Left ventricle myocardium inferior (tissue), 1 donor: Measurements from ENCODE around the gene ZGPAT. TPM values are rescaled to one million over a fixed set of nuclear protein-coding genes. Genes with fewer than 3 reads are reported as not detected.

Source experiments
- DNase-seq: peaks from one replicate; pipeline ENCODE4 v3.0.0-alpha.2; 2020
- H3K27ac ChIP-seq: fragments of 200-600 bp; replicated peaks from 2 replicates; pipeline ENCODE4 v1.8.0; 2021
- H3K27me3 ChIP-seq: fragments of 200-600 bp; 2 replicates; pipeline ENCODE4 v1.8.0; 2021; ENCODE audit warnings: low read depth
- H3K36me3 ChIP-seq: fragments of 200-600 bp; 2 replicates; pipeline ENCODE4 v1.8.0; 2021
- H3K4me1 ChIP-seq: fragments of 200-600 bp; 2 replicates; pipeline ENCODE4 v1.8.0; 2021
- H3K4me3 ChIP-seq: fragments of 200-600 bp; 2 replicates; pipeline ENCODE4 v1.8.0; 2021; ENCODE audit warnings: mild to moderate bottlenecking, moderate library complexity
- H3K9me3 ChIP-seq: fragments of 200-600 bp; replicated peaks from 2 replicates; pipeline ENCODE4 v1.8.0; 2021
- CTCF ChIP-seq: fragments of 200-600 bp; IDR thresholded peaks from 2 replicates; pipeline ENCODE4 v1.8.0; 2021; ENCODE audit warnings: antibody characterized with exemption, mild to moderate bottlenecking, borderline replicate concordance
- intact Hi-C: fragments of 100-400 bp; cut with micrococcal nuclease; formaldehyde crosslinking; loops from one replicate; pipeline ENCODE4 v1.11.0; 2022
- total RNA-seq: library from RNA; stranded (reverse); fragmentation: NEBNext Ultra II Directional; extraction: Animal tissue kit (Norgen Biotek cat#: 25700); gene quantifications from one replicate; pipeline ENCODE4 v1.2.1, GENCODE V29; 2021
- donor health status: DM: no; HTN: yes; CAD: no; lungs with severe emphysema.

ZGPAT gene
- total RNA-seq, 1 donor from 2014 or later, result 15.8 TPM

GRCh38 chr20:63680857-63681608 lies 26.8 kb upstream of the ZGPAT start:
- Histone ChIP-seq H3K36me3 (peaks cover 27% of the 10 kb centered on the region), H3K27ac (peak overlapping the region; percentile 90), H3K9me3 (no peaks in the 10 kb centered on the region), H3K27me3 (no peaks in the 10 kb centered on the region), H3K4me3 (no peak overlapping the region), H3K4me1 (peaks cover 42% of the 10 kb centered on the region)
- DNase-seq, result no peak
- no peak for TF ChIP-seq CTCF
- intact Hi-C loops, result no loop called here

GRCh38 chr20:63681609-63682142 lies 26.2 kb upstream of the ZGPAT start:
- peaks cover 49% of the 10 kb centered on the region for H3K4me1 ChIP-seq
- intact Hi-C loops, result no loop called here

GRCh38 chr20:63682384-63683139 lies 25.3 kb upstream of the ZGPAT start:
- peak overlapping the region; percentile 90 for H3K27ac ChIP-seq
- H3K4me3 ChIP-seq, result no peak overlapping the region
- no peaks in the 10 kb centered on the region for H3K9me3 ChIP-seq
- peaks cover 14% of the 10 kb centered on the region for H3K36me3 ChIP-seq
- peaks cover 58% of the 10 kb centered on the region for H3K4me1 ChIP-seq
- peak; percentile 69 for DNase-seq
- H3K27me3 ChIP-seq, result no peaks in the 10 kb centered on the region
- no peak for TF ChIP-seq CTCF
- intact Hi-C loops, result no loop called here

More at GRCh38 chr20:63681609-63682142, 26.2 kb upstream of the ZGPAT start:
- no peaks in the 10 kb centered on the region for H3K27me3 ChIP-seq
- peaks cover 22% of the 10 kb centered on the region for H3K36me3 ChIP-seq
- no peak overlapping the region for H3K4me3 ChIP-seq
- no peaks in the 10 kb centered on the region for H3K9me3 ChIP-seq
- no peak for TF ChIP-seq CTCF
- peak overlapping the region; percentile 90 for H3K27ac ChIP-seq
- DNase-seq, result no peak

- peaks cover 81% of the 10 kb centered on the region for H3K4me1 ChIP-seq
- intact Hi-C loops, result no loop called here
- peak overlapping the region; percentile 96 for H3K27ac ChIP-seq
- H3K4me3 ChIP-seq, result no peak overlapping the region
- H3K9me3 ChIP-seq, result no peaks in the 10 kb centered on the region
- no peaks in the 10 kb centered on the region for H3K27me3 ChIP-seq
- no peak for DNase-seq
- no peaks in the 10 kb centered on the region for H3K36me3 ChIP-seq
- TF ChIP-seq CTCF, result no peak
Observed at GRCh38 chr20:63685269-63686026, 22.4 kb upstream of the ZGPAT start.

- H3K36me3 ChIP-seq, result no peaks in the 10 kb centered on the region
- H3K27ac ChIP-seq, result peak overlapping the region; percentile 96
- H3K27me3 ChIP-seq, result no peaks in the 10 kb centered on the region
- no peaks in the 10 kb centered on the region for H3K9me3 ChIP-seq
- TF ChIP-seq CTCF, result no peak
- peak overlapping the region; percentile 42 for H3K4me3 ChIP-seq
- intact Hi-C loops, result no loop called here
- DNase-seq, result no peak
- peaks cover 79% of the 10 kb centered on the region for H3K4me1 ChIP-seq
Observed at GRCh38 chr20:63686094-63686491, 21.7 kb upstream of the ZGPAT start.
